NCI-H146 (cell line): Measurements from ENCODE around the gene LDLR.
"Not testable (repeated sequence)": the region's sequence is repeated elsewhere in the genome, so short reads cannot be mapped to it uniquely, and the experiment has no call there.

Experiments
- DNase-seq: peaks from one replicate; lab custom pipeline; 2025; lab: John Stamatoyannopoulos, UW

The LDLR gene

DNA sequence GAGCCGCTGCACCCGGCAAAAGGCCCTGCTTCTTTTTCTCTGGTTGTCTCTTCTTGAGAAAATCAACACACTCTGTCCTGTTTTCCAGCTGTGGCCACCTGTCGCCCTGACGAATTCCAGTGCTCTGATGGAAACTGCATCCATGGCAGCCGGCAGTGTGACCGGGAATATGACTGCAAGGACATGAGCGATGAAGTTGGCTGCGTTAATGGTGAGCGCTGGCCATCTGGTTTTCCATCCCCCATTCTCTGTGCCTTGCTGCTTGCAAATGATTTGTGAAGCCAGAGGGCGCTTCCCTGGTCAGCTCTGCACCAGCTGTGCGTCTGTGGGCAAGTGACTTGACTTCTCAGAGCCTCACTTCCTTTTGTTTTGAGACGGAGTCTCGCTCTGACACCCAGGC, 17.2 kb downstream of the LDLR start:
- no peak for DNase-seq

DNA sequence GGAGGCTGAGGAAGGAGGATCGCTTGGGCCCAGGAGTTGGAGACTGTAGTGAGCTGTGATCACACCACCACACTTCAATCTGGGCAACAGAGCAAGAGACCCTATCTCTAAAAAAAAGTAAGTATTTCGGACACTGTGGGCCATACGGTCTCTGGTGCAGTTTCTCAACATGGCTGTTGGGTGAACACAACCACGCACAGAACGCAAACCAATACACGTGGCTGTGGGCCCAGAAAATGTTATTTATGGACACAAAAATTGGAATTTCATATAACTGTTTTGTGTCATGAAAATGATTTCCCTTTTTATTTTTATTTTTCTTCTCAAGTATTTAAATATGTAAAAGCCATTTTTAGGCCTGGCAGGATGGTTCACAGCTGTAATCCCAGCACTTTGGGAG, 19.5 kb downstream of the LDLR start:
- no peak for DNase-seq

DNA sequence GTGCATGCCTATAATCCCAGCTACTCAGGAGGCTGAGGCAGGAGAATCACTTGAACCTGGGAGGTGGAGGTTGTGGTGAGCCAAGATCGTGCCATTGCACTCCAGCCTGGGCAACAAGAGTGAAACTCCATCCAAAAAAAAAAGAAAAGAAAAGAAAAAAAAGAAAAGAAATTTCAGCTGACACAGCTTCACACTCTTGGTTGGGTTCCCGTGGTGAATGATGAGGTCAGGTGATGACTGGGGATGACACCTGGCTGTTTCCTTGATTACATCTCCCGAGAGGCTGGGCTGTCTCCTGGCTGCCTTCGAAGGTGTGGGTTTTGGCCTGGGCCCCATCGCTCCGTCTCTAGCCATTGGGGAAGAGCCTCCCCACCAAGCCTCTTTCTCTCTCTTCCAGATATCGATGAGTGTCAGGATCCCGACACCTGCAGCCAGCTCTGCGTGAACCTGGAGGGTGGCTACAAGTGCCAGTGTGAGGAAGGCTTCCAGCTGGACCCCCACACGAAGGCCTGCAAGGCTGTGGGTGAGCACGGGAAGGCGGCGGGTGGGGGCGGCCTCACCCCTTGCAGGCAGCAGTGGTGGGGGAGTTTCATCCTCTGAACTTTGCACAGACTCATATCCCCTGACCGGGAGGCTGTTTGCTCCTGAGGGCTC, 22.0 kb downstream of the LDLR start:
- DNase-seq: no peak

DNA sequence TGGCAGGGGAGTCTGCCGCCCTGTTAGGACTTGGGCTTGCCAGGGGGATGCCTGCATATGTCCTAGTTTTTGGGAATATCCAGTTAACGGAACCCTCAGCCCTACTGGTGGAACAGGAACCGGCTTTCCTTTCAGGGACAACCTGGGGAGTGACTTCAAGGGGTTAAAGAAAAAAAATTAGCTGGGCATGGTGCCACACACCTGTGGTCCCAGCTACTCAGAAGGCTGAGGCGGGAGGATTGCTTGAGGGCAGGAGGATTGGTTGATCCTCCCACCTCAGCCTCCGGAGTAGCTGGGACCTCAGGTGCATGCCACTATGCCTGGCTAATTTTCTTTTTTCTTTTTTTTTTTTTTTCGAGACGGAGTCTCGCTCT, 22.5 kb downstream of the LDLR start:
- DNase-seq: no peak

DNA sequence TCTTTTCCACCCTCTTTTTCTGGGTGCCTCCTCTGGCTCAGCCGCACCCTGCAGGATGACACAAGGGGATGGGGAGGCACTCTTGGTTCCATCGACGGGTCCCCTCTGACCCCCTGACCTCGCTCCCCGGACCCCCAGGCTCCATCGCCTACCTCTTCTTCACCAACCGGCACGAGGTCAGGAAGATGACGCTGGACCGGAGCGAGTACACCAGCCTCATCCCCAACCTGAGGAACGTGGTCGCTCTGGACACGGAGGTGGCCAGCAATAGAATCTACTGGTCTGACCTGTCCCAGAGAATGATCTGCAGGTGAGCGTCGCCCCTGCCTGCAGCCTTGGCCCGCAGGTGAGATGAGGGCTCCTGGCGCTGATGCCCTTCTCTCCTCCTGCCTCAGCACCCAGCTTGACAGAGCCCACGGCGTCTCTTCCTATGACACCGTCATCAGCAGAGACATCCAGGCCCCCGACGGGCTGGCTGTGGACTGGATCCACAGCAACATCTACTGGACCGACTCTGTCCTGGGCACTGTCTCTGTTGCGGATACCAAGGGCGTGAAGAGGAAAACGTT, 24.0 kb downstream of the LDLR start:
- DNase-seq: no peak

DNA sequence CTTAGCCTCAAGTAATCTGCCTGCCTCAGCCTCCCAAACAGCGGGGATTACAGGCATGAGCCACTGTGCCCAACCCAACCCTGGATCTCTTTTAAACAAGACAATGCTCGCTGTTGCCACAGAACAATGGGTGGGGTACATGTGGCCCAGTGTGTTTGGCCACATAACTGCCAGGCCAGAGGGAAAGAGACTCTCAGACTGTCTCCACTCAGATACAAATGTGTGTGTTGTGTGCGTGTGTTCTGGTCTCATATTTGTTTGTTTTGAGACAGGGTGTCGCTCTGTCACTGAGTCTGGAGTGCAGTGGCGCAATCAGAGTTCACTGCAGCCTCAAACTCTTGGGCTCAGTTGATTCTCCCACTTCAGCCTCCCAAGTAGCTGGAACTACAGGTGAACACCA, 25.8 kb downstream of the LDLR start:
- DNase-seq: no peak

DNA sequence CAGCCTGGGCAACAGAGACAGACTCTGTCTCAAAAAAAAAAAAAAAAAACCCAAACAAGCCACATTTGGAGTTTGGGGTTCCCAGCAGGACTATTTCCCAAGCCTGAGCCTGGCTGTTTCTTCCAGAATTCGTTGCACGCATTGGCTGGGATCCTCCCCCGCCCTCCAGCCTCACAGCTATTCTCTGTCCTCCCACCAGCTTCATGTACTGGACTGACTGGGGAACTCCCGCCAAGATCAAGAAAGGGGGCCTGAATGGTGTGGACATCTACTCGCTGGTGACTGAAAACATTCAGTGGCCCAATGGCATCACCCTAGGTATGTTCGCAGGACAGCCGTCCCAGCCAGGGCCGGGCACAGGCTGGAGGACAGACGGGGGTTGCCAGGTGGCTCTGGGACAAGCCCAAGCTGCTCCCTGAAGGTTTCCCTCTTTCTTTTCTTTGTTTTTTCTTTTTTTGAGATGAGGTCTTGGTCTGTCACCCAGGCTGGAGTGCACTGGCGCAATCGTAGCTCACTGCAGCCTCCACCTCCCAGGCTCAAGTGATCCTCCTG, 26.7 kb downstream of the LDLR start:
- no peak for DNase-seq

DNA sequence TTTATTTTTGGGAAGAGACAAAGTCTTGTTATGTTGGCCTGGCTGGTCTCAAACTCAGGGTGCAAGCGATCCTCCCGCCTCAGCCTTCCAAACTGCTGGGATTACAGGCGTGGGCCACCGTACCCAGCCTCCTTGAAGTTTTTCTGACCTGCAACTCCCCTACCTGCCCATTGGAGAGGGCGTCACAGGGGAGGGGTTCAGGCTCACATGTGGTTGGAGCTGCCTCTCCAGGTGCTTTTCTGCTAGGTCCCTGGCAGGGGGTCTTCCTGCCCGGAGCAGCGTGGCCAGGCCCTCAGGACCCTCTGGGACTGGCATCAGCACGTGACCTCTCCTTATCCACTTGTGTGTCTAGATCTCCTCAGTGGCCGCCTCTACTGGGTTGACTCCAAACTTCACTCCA, 27.2 kb downstream of the LDLR start:
- no peak for DNase-seq

DNA sequence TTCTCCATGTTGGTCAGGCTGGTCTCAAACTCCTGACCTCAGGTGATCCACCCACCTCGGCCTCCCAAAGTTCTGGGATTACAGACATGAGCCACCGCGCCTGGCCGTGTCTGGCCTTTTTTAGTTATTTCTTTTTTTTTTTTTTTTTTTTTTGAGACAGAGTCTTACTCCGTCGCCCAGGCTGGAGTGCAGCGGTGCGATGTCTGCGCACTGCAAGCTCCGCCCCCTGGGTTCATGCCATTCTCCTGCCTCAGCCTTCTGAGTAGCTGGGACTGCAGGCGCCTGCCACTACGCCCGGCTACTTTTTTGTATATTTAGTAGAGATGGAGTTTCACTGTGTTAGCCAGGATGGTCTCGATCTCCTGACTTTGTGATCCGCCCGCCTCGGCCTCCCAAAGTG, 32.7 kb downstream of the LDLR start:
- DNase-seq: not testable (repeated sequence)

DNA sequence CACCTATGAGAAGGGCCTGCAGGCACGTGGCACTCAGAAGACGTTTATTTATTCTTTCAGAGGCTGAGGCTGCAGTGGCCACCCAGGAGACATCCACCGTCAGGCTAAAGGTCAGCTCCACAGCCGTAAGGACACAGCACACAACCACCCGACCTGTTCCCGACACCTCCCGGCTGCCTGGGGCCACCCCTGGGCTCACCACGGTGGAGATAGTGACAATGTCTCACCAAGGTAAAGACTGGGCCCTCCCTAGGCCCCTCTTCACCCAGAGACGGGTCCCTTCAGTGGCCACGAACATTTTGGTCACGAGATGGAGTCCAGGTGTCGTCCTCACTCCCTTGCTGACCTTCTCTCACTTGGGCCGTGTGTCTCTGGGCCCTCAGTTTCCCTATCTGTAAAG, 33.9 kb downstream of the LDLR start:
- DNase-seq: no peak

DNA sequence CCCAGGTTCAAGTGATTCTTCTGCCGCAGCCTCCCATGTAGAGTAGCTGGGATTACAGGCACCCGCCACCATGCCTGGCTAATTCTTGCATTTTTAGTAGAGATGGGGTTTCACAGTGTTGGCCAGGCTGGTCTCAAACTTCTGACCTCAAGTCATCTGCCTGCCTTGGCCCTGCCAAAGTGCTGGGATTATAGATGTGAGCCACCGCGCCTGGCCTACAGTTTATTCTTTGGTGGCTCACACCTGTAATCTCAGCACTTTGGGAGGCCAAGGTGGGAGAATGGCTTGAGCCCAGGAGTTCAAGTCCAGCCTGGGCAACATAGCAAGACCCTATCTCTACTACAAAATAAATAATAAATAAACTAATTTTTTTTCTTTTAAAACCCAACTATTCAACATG, 34.9 kb downstream of the LDLR start:
- DNase-seq: not testable (repeated sequence)

DNA sequence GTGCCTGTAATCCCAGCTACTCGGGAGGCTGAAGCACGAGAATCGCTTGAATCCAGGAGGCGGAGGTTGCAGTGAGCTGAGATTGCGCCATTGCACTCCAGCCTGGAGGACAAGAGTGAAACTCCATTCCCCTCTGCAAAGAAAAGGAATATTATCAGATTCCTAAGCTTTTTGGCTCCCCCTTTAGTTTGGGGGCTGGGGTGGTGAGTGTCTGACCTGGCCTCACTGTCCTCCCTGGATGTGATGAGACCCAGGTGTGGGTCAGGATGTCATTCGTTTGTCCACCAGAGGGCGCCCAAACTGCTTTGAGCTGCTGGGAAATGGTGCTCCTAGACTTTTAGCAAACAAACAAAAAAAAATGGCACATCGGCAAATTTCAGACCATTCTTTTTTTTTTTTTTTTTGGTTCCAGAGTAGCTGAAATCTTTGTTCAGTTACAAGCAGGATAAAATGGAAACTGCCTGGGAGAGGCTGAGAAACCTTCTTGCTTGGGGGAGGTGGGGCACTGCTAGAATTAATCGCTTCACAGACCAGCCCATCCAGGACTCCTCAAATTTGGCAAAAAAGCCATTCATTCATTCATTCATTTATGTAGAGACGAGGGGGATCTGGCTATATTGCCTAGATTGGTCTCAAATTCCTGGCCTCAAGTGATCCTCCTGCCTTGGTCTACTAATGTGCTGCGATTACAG, 36.9 kb downstream of the LDLR start:
- peak; percentile 68 for DNase-seq

DNA sequence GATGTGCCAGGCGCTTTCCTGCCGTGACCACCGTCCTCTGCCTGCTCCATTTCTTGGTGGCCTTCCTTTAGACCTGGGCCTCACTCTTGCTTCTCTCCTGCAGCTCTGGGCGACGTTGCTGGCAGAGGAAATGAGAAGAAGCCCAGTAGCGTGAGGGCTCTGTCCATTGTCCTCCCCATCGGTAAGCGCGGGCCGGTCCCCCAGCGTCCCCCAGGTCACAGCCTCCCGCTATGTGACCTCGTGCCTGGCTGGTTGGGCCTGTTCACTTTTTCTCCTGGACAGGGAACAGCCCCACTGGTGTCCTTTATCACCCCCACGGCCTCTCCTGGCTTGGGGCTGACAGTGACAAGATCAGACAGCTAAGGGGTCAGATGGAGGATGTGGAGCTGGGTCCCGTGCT, 38.6 kb downstream of the LDLR start:
- no peak for DNase-seq

DNA sequence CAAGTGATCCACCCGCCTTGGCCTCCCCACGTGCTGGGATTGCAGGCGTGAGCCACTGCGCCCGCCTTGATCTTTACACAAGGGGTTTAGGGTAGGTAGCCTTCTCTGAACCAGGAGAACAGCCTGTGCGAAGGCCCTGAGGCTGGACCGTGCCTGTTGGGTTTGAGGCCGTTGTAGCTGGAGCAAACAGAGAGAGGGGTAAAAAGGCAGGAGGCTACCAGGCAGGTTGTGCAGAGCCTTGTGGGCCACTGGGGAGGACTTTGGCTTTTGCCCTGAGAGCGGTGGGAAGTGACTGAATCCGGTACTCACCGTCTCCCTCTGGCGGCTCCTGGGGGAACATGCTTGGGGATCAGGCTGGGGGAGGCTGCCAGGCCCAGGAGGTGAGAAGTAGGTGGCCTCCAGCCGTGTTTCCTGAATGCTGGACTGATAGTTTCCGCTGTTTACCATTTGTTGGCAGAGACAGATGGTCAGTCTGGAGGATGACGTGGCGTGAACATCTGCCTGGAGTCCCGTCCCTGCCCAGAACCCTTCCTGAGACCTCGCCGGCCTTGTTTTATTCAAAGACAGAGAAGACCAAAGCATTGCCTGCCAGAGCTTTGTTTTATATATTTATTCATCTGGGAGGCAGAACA, 41.7 kb downstream of the LDLR start:
- peak; percentile 60 for DNase-seq

DNA sequence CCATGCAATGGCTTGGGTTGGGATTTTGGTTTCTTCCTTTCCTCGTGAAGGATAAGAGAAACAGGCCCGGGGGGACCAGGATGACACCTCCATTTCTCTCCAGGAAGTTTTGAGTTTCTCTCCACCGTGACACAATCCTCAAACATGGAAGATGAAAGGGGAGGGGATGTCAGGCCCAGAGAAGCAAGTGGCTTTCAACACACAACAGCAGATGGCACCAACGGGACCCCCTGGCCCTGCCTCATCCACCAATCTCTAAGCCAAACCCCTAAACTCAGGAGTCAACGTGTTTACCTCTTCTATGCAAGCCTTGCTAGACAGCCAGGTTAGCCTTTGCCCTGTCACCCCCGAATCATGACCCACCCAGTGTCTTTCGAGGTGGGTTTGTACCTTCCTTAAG, 42.2 kb downstream of the LDLR start:
- no peak for DNase-seq

DNA sequence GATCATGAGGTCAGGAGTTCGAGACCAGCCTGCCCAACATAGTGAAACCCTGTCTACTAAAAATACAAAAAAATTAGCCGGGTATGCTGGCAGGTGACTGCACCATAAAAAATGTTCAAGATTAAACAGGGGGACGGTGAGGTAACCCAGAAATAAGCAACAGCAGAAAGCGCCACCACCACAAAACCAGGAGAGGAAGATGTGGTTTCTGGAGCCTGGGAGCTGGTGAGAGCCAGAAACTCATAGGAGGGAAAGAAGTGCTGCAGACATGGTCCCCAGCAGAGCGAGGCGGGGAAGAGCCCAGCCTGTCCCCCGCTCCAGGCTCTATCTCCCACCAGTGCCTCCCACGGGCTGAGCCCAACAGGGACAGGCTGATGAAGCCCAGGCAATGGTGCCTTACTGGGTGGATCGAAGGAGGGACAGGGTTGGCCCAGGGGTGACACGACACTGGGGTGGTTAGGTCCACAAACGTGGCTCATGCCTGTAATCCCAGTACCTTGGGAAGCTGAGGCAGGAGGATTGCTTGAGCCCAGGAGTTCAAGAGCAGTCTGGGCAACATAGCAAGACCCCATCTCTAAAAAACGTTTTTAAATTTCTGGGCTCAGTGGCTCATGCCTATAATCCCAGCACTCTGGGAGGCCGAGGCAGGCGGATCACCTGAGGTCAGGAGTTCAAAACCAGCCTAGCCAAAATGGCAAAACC, 47.3 kb downstream of the LDLR start:
- no peak for DNase-seq

DNA sequence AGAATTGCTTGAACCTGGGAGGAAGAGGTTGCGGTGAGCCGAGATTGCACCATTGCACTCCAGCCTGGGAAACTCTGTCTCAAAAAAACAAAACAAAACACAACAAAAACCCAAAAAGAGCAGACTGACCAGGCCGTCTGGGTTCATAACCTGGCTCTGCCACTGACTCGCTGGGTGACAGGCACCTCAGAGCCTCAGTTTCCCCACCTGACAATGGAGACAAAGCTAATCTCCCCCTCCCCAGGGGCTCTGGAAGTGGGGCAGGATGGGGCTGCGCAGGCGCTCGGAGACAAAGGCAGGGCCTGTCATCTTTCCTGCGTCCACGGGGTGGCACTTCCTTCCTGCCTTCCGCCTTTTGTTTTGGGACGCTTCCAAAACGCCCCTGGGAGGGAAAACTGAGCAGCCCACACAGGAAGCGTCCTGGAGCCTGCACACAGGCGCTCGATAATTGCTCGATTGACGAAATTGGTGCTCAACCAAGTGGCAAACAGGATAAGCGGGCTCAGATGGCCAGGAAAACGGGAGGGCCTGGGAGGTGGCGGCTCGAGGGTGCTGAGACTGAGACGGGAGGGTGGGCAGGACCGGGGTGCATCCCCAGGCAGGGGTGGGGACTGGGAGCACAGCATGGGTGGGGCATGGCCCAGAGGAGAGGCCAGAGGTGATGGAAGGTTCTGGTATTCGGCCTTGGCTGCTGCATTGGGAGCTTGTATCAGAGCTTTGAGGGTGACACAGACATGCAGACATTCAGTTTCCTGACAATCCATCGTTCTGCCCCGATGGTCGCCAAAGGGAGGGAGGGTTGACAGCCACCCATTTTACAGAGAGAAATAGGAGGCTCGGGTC, 48.5 kb downstream of the LDLR start:
- peak; percentile 85 for DNase-seq

DNA sequence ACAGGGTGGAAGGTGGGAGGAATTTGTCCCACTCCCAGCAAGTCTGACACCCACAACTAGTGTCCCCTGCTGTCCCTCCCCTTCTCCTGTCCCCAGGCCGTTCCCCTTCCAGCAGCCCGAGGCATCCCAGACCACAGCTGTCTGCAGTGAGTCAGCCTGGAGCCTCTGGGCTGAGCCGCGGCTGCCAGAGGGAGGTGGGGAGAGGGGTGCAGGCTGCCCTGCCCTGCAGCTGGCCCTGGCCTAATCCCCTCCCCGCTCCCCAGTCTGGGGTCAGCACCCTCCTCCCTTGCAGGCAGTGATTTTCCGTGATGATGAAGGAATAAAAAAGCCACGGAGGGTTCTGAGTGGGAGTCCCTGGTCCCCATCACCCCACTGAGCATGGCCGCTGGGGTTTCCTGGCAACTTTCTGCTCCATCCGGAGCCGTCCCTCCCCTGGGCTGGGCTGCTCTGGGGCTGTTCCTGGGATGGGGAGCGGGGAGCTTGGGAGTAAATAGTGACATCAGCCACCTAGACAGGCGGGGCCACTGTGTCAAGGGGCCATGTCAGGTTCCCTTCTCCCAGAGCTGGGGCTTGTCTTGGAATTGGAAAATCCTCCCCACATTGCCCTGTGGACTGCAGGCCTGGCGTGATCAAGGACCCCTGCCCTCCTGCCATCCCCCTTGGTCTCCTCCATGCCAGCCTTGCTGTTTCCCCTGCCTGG, 49.5 kb downstream of the LDLR start:
- peak; percentile 63 for DNase-seq

DNA sequence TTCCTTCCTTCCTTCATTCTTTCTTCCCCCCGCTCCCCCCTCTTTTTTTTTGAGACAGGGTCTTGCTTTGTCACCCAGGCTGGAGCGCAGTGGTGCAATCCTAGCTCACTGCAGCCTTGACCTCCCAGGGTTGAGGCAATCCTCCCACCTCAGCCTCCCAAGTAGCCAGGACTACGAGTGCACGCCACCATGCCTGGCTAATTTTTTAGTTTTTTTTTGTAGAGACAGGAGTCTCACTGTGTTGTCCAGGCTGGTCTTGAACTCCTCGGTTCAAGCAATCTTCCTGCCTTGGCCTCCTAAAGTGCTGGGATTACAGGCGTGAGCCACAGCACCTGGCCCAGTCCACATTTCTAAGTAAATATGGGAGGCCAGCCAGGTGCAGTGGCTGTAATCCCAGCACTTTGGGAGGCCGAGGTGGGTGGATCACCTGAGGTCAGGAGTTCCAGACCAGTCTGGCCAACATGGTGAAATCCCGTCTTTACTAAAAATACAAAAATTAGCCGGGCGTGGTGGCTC, 50.8 kb downstream of the LDLR start:
- not testable (repeated sequence) for DNase-seq

DNA sequence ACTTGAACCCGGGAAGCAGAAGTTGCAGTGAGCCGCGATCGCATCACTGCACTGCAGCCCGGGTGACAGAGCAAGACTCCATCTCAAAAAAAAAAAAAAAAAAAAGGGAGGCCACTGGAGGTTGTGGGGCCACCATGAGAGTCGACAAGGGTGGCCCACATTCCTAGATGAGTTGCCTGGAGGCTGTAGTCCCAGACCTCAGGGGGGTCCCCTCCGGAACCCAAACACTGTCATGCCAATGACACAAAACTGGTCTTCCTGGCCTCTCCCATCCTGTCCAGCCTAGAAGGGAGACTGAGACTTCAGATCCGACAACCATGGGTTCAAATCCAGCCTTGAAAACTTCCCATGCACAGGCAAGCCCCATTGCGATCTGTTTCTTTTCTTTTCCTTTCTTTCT, 51.6 kb downstream of the LDLR start:
- DNase-seq: no peak
